A549 (cell line): ENCODE measurements around the gene ITGB3.

Experiments used
- CTCF ChIP-seq: fragments of >200 bp; sonication (Bioruptor Twin); formaldehyde crosslinking; IDR thresholded peaks from 3 replicates; pipeline ENCODE4 v1.5.1; 2016
- MAZ ChIP-seq: fragments of 150-350 bp; IDR thresholded peaks from 2 replicates; pipeline ENCODE4 v1.6.1; 2014; ENCODE audit warnings: antibody characterized with exemption, low read depth, low read length, borderline replicate concordance
- NFE2L2 ChIP-seq: fragments of 150-350 bp; conservative IDR thresholded peaks from 2 replicates; pipeline ENCODE4 v1.6.1; 2014; ENCODE audit warnings: low read length
- PBX3 ChIP-seq: IDR thresholded peaks from 2 replicates; pipeline ENCODE4 v1.6.1; 2012
- POLR2A ChIP-seq: IDR thresholded peaks from 2 replicates; pipeline ENCODE4 v1.6.1; 2012; ENCODE audit warnings: mild to moderate bottlenecking, low read length
- POLR2AphosphoS2 ChIP-seq: conservative IDR thresholded peaks from 2 replicates; pipeline ENCODE4 v1.6.1; 2012; ENCODE audit warnings: low read length, improper control_type of control experiment, inconsistent platforms
- REST ChIP-seq: fragments of 200-600 bp; sonication (generic); IDR thresholded peaks from 2 replicates; pipeline ENCODE4 v1.6.1; 2016; ENCODE audit warnings: antibody characterized with exemption, mild to moderate bottlenecking, moderate library complexity
- RFX5 ChIP-seq: fragments of 450-650 bp; IDR thresholded peaks from 2 replicates; pipeline ENCODE4 v1.7.1; 2014; ENCODE audit warnings: antibody characterized with exemption, mild to moderate bottlenecking, moderate library complexity
- SMC3 ChIP-seq: fragments of >200 bp; sonication (Bioruptor Twin); formaldehyde crosslinking; IDR thresholded peaks from 3 replicates; pipeline ENCODE4 v1.6.1; 2018; ENCODE audit warnings: inconsistent platforms
- SREBF2 ChIP-seq: fragments of 450-650 bp; IDR thresholded peaks from 2 replicates; pipeline ENCODE4 v1.6.1; 2014; ENCODE audit warnings: mild to moderate bottlenecking, moderate library complexity

DNA sequence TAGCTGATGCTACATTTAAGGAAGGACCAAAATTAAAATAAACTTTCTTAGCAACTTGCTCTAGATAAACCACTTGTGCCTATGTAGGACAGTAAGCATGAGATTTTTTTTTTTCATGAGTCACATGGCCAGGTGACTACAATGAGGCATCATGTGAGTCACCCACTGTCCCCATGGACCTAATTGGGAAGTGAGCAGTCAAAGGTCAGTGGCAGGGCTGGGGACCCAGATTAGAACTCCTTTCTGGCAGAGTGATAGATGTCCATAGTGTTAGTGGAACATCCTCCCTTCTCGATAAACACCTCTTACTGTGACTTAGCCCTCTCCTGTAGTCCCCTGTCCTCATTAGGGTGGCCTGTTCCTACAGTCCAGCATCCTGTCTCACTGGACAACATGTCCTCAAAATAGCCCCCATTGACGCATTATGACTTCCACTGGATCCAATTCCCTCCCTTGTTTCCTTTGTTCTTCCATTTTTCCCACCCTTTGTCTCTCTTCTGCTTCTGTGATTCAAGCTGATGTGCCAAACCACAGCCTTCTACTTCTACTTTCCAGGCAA lies 12.4 kb downstream of the ITGB3 start:
- TF ChIP-seq SMC3 (no peak), RFX5 (no peak), REST (no peak), CTCF (no peak), MAZ (no peak), SREBF2 (no peak), PBX3 (no peak), NFE2L2 (no peak), POLR2AphosphoS2 (no peak), POLR2A (no peak)
